C1 segment of cervical spinal cord (tissue), 14 donors: ENCODE data around the gene DTL.
"Not testable (repeated sequence)": the region's sequence is repeated elsewhere in the genome, so short reads cannot be mapped to it uniquely, and the experiment has no call there.

Experiments
- DNase-seq, 14 donors: peaks; one replicate each; lab custom pipeline; 2025; lab: John Stamatoyannopoulos, UW

The DTL gene, protein sequence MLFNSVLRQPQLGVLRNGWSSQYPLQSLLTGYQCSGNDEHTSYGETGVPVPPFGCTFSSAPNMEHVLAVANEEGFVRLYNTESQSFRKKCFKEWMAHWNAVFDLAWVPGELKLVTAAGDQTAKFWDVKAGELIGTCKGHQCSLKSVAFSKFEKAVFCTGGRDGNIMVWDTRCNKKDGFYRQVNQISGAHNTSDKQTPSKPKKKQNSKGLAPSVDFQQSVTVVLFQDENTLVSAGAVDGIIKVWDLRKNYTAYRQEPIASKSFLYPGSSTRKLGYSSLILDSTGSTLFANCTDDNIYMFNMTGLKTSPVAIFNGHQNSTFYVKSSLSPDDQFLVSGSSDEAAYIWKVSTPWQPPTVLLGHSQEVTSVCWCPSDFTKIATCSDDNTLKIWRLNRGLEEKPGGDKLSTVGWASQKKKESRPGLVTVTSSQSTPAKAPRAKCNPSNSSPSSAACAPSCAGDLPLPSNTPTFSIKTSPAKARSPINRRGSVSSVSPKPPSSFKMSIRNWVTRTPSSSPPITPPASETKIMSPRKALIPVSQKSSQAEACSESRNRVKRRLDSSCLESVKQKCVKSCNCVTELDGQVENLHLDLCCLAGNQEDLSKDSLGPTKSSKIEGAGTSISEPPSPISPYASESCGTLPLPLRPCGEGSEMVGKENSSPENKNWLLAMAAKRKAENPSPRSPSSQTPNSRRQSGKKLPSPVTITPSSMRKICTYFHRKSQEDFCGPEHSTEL

DNA sequence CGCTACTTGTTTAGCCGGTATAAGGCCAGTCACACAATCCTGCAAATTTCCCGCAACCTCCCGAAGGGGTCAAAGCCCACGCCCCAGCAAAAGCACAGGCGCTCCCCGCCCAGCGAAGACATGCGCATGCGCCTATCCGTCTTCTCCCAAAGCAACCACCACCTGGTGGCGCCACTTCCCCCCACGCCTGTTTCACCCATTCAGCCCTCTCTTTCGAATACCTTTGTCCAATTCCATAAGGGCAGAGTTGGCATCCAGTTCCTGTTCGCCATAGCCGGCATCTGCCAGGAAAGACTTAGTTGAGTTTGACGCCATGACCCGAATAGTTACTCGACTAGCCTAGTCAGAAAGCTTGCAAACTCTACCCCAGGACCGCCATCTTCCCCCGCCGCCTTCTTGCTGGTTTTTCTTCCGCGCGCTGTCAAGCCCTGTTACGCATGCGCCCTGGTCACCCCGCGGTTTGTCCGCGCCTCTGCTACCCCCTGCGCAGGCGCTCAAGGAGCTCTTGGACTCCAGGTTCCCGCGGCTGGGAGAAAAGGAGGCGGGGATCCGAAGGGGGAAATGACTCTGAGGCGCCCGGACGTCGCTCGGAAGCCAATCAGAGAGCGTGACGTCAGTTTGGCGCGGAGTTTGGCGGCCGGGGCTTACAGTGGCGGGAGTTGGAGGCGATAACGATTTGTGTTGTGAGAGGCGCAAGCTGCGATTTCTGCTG lies at the start of gene DTL, which contains the start of gene INTS7:
TSS of gene DTL (plus strand) at position 626 of the 712 bp plus-strand sequence. CDS start 143 bp downstream, outside the sequence.
TSS of gene INTS7 (minus strand) at position 435 of the 712 bp plus-strand sequence. CDS start at position 315, 120 bp downstream.
- peak; percentile 86 to 100 (median 98) for DNase-seq

GRCh38 chr1:211986628-211987254 lies 48.8 kb upstream of the DTL start:
- DNase-seq: no peak

DNA sequence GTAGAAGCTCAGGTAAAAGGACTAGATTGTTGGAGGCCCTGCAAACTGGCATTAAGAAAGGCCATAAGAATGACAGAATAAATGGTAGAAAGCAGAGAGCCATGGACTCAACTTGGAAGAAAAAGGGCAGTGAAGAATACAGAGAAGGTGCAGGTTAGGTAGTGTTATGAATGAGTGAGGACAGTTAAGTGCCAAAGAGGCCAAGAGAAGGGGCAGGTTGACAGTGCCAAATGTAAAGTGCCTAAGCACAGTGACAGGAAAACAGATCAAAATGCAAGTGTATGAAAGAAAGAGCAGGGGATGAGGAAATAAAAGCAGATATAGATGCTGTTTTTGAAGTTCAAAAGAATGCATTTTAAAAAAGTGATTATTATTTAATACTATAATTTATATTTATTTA lies 43.9 kb upstream of the DTL start:
- no peak for DNase-seq

DNA sequence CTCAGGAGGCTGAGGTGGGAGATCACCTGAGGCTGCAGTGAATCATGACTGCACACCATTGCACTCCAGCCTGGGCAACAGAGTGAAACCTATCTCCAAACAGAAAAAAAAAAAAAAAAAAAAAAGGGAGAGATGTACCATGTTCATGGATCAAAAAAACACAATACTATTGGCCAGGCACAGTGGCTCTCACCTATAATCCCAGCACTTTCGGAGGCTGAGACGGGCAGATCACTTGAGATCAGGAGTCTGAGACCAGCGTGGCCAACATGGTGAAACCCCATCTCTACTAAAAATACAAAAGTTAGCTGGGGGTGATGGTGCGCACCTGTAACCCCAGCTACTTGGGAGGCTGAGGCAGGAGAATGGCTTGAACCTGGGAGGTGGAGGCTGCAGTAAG lies 38.1 kb upstream of the DTL start:
- not testable (repeated sequence) for DNase-seq

- no peak for DNase-seq
These were observed 33.0 kb upstream of the DTL start for GRCh38 chr1:212002536-212002935.

GRCh38 chr1:212004895-212005608 lies 30.5 kb upstream of the DTL start:
- no peak for DNase-seq

- no peak for DNase-seq
These were observed 28.4 kb upstream of the DTL start for GRCh38 chr1:212007178-212007577.

GRCh38 chr1:212007886-212008285 lies 27.7 kb upstream of the DTL start:
- no peak for DNase-seq

GRCh38 chr1:212009561-212009960 lies 26.0 kb upstream of the DTL start:
- no peak for DNase-seq

GRCh38 chr1:212010004-212010403 lies 25.5 kb upstream of the DTL start:
- DNase-seq: no peak

GRCh38 chr1:212012034-212012740 lies 23.4 kb upstream of the DTL start:
- peak in 10 of 14 donors; percentile 1 to 11 (median 8) for DNase-seq

DNA sequence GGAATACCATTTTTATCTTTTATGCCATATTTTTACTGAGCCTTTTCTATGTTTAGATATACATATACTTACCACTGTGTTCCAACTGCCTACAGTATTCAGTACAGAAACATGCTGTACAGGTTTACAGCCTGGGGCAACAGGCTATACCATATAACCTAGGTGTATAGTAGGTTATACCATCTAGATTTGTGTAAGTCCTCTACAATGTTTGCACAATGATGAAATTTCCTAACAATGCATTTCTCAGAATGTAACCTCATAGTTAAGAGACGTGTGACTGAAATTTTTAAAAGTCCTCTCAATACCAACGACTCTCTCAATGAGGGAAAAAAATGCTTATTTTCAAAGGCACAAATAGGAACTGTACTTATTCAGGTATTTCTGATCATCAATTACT lies 21.9 kb upstream of the DTL start:
- no peak for DNase-seq

DNA sequence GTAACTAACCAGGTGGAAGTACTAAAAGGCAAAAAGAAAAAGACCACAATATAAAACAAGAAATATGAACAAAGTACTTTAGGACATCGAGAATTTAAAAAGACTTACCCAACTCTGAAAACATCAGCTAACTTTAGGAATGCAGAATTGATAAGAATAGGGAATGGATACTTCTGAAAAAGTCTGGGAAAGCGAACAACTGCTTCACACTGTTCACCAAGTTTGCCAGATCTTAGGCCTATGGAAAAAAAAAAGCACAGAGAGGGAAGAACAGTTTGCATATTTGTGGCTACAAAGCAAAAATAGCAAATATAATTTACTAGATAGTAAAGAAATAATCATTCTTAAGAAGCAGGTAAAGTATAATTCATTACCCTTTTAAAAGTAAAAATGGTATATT lies 14.6 kb upstream of the DTL start:
- no peak for DNase-seq

GRCh38 chr1:212021563-212021962 lies 14.0 kb upstream of the DTL start:
- no peak for DNase-seq

DNA sequence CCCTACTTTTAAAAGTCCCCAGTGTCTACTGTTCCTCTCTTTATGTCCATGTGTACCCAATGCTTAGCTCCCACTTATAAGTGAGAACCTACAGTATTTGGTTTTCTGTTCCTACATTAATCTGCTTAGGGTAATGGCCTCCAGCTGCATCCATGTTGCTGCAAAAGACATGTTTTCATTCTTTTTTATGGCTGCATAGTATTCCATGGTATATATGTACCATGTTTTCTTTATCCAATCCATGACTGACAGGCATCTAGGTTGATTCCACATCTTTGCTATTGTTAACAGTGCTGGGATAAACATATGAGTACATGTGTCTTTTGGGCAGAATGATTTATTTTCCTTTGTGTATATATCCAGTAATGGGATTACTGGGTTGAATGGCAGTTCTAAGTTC lies 12.6 kb upstream of the DTL start:
- not testable (repeated sequence) for DNase-seq

DNA sequence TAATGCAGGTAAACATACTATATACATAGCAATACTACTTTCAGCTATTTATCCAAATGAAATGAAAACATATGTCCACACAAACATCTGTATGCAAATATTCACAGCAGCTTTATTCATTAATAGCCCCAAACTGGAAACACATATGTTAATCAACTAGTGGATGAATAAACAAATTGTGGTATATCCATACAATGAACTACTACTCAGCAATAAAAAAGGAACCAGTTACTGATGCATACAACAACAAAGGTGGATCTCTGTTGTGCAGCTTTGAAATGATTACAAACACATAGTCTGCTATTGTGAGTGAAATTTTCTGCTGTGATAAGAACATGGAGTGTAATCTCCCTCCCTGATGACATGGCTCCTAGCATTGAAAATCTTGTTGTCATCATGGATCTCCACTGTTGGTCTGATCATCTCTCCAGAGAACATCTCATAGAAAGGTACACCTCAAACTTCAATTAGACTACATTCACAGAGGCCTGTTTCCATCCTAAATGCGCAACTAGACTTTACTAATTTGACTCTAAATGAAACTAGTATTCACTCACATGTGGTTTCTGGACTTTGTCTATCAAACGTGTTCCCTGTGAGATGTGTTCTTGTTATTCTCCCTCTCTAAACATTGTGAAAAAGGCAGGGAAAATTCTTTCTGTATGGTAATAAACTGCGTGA lies 10.9 kb upstream of the DTL start:
- DNase-seq: no peak

DNA sequence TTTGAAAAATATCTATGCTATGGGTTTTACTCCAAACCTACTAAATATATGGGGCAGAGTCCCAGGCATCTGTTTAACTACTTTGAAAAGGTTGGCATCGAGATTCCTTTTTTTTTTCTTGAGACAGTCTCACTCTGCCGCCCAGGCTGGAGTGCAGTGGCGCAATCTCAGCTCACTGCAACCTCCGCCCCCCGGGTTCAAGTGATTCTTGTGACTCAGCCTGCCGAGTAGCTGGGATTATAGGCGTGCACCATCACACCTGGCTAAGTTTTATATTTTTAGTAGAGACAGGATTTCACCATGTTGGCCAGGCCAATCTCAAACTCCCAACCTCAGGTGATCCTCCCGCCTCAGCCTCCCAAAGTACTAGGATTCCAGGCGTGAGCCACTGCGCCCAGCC lies 7.8 kb upstream of the DTL start:
- DNase-seq: not testable (repeated sequence)

DNA sequence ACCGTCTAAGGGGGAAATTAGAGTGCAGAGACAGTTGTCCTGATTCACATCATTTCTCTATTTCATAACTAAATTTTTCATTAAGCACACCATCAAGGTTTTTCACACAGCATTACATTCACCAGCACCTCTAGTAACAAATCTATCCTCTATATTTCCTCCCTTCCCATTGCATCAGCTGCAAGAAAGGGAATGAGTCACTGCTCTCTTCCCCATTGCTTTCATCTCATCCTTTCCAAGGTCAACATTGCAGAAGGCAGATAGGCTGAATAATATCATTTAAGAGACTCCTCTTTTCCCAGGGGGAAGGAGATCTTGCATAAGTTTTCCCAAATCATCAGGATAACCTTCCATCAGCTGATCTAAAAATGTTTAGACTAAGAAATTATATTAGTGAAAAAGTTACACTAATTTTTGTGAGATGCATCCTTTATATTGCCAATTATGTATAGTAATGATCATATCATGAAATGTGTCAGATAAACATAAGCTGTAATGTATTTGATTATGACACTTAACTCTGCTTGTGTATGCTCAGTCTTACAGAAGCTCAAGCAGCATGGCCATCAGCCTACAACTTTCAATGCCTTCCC lies 4.5 kb upstream of the DTL start:
- no peak for DNase-seq

GRCh38 chr1:212034516-212035122 lies 929 bp upstream of the DTL start:
- peak in 2 of 14 donors; percentile 26 to 48 for DNase-seq
